H7 (cell line): ENCODE results near the gene ALDH5A1. TPM values are rescaled to one million over a fixed set of nuclear protein-coding genes. Genes with fewer than 3 reads are reported as not detected.
A peak's percentile ranks its signal among the peaks of the same experiment; 100 is the strongest.

Source experiments
- DNase-seq: peaks from one replicate; pipeline ENCODE4 v3.0.0; 2012
- H3K27me3 ChIP-seq: 2 replicates; pipeline ENCODE4 v1.6.0; 2011; ENCODE audit warnings: mild to moderate bottlenecking, low read length; ENCODE audit not compliant: control insufficient read depth, insufficient read depth
- H3K36me3 ChIP-seq: replicated peaks from 2 replicates; pipeline ENCODE4 v1.5.1; 2011; ENCODE audit warnings: low read length; ENCODE audit not compliant: control insufficient read depth, insufficient read depth
- H3K4me3 ChIP-seq: 2 replicates; pipeline ENCODE4 v1.5.1; 2011; ENCODE audit warnings: low read depth, mild to moderate bottlenecking, control low read depth, low read length, moderate library complexity; ENCODE audit not compliant: insufficient read depth
- total RNA-seq: library from RNA; depleted of rRNA; stranded (reverse); fragments of >200 nt; shearing (Covaris generic); gene quantifications from 2 replicates; pipeline ENCODE4 v1.2.3, GENCODE V29; 2014

The ALDH5A1 gene
- total RNA-seq, 1 experiment from 2014 or later: 1.5 TPM

DNA sequence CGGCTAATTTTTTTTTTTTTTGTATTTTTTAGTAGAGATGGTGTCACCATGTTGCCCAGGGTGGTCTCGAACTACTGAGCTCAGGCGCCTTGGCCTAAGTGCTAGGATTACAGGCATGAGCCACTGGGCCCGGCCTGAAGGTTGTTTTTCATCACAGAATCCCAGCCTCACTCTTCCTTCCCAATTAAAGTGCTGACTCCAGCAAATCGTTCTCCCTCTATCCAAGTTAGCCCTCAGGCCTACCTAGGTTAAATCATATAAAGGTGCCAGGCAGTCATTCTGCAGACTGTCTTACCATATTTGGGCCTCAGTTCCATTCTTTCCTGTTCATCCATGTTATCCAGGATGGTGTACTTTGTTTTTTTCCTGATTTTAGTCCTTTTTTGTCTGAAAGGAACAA is 56.4 kb downstream of the ALDH5A1 start:
- no peaks in the 10 kb centered on the region for H3K36me3 ChIP-seq
- no peak for DNase-seq
- no peak overlapping the region for H3K4me3 ChIP-seq
- no peaks in the 10 kb centered on the region for H3K27me3 ChIP-seq

DNA sequence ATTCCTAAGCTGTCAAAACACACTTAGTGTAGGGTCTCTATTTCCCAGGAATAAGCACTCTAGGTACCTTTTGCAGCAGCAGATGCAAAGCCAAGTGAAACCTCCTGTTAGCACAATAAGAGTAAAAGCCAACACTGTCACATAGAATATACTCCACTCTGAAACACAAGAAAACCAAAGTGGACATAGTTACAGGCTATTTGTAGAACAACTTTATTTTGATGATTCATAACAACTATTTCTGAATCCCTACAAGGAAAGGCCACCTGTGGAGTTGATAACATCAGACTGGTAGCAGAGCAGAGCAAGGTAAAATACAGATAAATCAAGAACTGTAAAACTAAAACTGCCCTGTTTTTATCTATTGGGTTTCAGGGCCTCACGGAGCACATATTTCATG is 59.7 kb downstream of the ALDH5A1 start:
- DNase-seq: no peak
- H3K4me3 ChIP-seq: no peak overlapping the region
- H3K36me3 ChIP-seq: no peaks in the 10 kb centered on the region
- H3K27me3 ChIP-seq: no peaks in the 10 kb centered on the region

DNA sequence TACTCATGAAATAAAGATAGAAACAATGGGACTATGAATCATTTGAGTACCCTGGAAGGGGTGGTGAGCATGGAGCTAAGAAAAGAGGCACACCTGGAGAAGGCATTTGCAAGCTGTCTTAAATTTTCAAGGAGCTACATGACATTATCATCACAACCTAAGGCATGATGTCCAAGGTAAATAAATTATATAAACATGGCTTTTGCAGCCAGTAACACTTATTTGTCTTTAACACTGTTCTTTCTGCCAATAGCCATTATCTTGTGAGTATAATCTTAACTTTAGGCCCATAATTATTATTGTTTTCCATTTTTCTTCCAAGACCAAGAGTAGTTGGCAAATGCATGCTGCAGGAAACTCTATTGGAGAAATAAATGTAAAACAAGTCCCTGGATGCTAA is 63.7 kb downstream of the ALDH5A1 start:
- no peak for DNase-seq
- no peaks in the 10 kb centered on the region for H3K36me3 ChIP-seq
- H3K27me3 ChIP-seq: no peaks in the 10 kb centered on the region
- H3K4me3 ChIP-seq: no peak overlapping the region

DNA sequence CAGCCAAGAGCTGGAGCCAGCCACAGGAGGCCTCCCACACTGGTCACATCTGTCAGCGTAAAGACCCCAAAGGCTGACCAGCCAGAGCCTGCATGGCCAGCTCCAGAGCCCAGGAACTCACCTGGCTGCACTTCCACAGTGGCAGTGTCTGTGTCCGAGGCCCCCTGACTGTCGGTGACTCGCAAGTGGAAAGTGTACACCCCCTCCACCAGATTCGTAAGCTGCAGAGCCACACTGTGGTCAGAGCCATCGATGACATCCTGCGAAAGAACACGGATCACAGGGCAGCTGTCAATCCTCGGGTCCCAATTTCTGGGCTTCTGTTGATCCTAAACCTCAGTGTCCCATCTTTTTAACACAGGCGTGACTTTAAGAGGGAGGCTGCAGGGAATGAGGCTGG is 69.3 kb downstream of the ALDH5A1 start:
- peak; percentile 19 for DNase-seq
- Histone ChIP-seq H3K27me3 (no peaks in the 10 kb centered on the region), H3K4me3 (no peak overlapping the region), H3K36me3 (no peaks in the 10 kb centered on the region)

DNA sequence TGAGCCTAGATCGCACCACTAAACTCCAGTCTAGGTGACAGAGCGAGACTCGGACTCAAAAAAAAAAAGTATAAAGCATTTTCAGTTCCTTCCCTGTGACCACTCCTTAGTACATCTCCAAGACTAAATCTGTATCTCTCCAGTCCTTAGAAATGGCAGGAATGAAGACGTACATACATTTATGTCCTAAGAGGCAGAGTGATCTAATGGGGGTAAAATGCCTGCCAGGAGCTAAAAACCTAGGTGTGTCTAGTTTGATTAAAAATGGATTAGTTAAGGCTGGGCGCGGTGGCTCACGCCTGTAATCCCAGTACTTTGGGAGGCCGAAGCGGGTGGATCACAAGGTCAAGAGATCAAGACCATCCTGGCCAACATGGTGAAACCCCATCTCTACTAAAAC is 70.4 kb downstream of the ALDH5A1 start:
- H3K27me3 ChIP-seq: no peaks in the 10 kb centered on the region
- H3K4me3 ChIP-seq: no peak overlapping the region
- H3K36me3 ChIP-seq: no peaks in the 10 kb centered on the region
- DNase-seq: no peak

DNA sequence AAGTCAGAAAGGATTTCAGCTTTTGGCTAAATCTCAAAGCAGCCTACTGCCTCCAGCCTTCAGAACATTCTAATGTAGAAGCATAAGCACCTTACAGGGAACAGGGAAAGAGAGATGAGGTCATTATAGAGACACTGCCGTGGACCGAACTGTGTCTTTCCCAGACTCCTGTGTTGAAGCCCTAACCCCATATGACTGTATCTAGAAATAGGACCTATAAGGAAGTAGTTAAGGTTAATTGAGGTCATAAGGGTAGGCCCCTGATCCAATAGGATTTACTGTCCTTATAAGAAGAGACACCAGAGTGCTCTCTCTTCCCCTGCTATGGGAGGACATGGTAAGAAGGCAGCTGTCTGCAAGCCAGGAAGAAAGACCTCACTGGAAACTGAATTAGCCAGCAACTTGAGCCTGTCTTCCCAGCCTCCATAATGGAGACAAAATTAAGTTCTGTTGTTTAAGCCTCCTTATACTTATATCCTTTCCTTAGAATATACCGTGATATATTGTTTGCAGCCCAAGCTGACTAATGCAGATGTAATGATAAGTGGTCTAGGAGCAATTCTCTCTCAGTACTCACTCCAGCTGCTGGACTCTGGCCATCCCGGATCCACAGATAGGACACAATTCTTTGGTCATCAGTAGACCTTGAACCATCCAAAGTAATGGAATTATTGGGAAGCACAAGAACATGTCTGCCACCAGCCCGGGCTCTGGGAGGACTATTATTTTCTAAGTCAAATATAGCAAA is 71.4 kb downstream of the ALDH5A1 start:
- DNase-seq: no peak
- no peak overlapping the region for H3K4me3 ChIP-seq
- no peaks in the 10 kb centered on the region; the same call in 1 of the 2 replicates for H3K27me3 ChIP-seq
- no peaks in the 10 kb centered on the region for H3K36me3 ChIP-seq

DNA sequence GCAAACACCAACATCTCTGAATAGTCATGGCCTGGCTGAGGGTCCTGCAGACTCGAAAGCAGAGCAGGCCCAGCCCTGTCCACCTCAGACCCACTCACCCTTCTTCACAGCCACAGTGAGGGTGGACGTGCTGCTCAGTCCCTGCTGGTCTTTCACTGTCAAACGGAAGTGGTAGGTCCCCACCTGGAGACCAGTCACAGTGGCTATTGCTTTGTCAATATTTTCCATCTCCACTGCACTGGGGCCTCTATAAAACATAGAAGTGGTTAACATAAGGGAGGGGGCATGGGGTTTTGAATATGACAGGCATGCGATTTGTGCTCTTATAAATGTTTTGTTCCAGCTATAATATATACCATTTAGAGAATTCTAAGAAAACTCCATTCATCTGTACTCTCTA is 73.9 kb downstream of the ALDH5A1 start:
- no peaks in the 10 kb centered on the region for H3K36me3 ChIP-seq
- no peak overlapping the region for H3K4me3 ChIP-seq
- no peak for DNase-seq
- no peaks in the 10 kb centered on the region; the same call in 1 of the 2 replicates for H3K27me3 ChIP-seq

DNA sequence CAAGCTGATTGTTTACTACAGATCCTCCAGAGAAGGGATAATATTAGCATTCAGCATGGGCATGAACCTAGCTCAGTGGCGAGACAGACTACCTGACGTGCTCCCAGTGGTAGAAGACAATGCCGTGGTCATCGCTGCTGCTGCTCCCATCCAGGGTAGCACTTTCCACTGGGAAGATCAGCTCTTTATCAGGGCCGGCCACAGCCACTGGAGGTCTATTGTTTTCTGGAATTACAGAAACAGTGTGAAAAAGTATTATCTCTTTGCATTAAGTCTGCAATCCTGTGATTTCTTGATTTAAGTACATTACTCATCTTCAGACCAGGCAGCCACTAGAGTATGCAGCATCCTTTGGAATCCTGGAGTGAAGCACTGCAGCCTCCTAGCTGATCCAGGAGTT is 75.0 kb downstream of the ALDH5A1 start:
- Histone ChIP-seq H3K4me3 (no peak overlapping the region), H3K27me3 (no peaks in the 10 kb centered on the region; the same call in 1 of the 2 replicates), H3K36me3 (no peaks in the 10 kb centered on the region)
- no peak for DNase-seq

DNA sequence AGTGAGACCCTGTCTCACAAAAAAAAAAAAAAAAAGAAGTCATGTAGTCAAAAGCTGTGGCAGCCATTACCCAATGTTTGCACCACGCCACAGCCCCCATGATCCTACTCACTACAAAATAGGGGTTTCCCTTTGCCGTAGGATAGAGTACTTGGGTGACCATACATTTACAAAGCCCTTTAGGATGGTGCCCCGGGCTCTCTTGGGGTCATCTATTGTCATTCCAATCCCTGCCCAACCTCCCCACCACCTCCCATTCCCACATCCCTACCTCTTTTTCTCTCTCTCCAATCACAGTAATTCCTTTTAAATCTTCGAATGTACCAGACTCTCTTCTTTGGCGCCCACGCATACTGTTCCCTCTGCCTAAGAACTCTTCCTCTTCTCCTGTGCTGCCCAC is 76.6 kb downstream of the ALDH5A1 start:
- Histone ChIP-seq H3K4me3 (no peak overlapping the region), H3K36me3 (no peaks in the 10 kb centered on the region), H3K27me3 (no peaks in the 10 kb centered on the region; the same call in 1 of the 2 replicates)
- DNase-seq: peak; percentile 19

DNA sequence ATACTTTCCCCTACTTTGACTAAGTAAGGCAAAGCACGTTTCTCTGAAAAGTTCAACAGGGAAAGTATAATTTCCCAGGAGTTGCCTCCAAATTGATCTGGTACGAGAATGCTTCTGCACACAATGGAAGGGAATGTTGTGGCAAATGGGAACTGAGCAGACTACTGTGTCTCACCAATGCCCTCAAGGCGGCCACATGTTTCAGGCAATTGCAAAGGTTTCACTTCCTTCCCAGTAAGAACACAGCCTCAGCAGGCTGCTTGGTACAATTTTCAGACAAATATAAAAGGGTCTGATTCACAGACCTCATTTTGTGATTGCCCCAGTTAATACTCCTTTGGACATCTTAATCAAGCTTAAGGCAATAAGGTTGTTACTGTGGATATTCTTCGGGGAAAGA is 80.0 kb downstream of the ALDH5A1 start:
- Histone ChIP-seq H3K36me3 (no peaks in the 10 kb centered on the region), H3K4me3 (no peak overlapping the region), H3K27me3 (no peaks in the 10 kb centered on the region; the same call in 1 of the 2 replicates)
- no peak for DNase-seq

DNA sequence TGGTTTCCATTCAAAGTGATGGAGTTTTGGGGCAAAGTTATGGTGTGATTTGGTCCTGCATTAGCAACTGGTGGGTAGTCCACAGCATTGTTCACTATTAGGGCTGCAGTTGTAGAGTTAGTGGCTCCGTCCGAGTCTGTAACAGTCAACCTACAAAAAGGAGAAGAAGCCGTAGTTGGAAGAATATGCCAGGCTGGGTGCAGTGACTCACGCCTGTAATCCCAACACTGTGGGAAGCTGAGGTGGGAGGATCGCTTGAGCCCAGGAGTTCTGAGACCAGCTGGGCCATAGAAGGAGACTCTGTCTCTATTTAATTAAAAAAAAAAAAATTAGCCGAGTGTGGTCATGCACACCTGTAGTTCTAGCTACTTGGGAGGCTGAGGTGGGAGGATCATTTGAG is 81.7 kb downstream of the ALDH5A1 start:
- no peak overlapping the region for H3K4me3 ChIP-seq
- DNase-seq: no peak
- H3K36me3 ChIP-seq: no peaks in the 10 kb centered on the region
- H3K27me3 ChIP-seq: no peaks in the 10 kb centered on the region

DNA sequence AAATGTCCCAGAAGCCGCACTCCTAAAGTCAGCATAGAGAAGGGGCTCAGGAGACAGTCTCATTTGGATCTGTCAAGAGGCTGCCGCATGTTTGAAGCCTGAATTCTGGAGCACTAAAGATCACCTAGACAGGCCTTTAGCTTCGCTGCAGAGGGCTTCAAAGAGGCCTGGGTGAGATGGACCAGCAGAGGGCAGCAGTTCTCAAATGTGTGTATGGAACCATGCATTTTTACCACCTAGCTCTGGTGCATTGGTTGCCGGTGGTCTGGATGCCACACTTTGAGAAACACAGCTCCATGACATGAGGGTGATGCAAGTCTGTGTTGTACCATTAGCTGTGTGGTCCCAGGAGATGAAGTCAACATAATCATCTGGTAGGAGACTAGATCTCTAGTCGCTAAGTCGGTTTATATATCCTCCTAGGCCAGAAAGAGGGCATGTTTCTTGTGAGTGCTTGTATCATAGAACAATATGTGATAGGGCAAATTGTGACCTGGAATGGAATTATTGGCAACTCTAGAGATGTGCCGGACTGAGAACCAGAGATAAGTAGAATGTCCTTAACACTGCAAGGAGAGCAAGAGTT is 86.4 kb downstream of the ALDH5A1 start:
- H3K27me3 ChIP-seq: no peaks in the 10 kb centered on the region
- no peak for DNase-seq
- H3K4me3 ChIP-seq: no peak overlapping the region
- no peaks in the 10 kb centered on the region for H3K36me3 ChIP-seq

DNA sequence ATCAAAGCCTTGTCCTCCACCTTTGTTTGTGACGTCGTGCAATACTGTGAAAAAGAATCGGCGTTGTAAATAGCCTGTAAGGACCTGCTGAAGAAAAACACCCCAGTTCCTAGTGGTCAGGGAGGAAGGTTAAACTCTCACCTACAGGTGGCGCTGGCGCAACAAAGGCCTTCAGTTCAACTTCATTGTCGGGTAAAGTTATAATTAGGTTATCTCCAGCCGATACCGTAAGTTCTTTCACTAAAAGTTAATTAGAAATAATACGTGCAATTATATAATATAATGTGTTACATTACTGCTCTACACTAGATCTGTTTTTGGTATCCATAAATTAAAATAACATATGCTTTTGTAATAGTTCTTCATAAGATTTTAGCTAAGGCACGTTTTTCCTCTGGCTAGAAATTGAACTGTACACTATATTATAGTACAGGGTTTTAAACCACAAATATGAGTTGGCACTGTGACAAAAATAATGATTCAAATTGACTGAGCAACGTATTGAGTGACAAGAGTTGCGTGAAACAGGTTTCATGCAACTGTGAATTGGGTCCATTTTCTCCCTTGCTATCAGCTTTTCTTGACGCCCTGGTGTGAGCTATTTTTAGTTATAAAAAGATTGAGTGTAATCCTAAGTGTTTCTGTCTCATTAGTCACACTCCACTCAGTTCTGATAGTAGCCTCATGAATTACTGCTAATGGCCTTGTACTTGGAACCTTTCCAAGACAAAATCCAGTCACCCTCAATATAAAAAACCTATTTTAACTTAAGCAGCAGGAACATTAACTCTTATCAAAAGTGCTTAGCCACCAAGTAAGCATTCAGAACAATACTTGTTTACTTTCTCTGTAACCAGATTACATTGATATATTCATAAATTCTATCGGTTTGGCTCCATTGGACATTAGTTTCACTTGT is 89.0 kb downstream of the ALDH5A1 start:
- no peaks in the 10 kb centered on the region for H3K27me3 ChIP-seq
- no peak overlapping the region for H3K4me3 ChIP-seq
- no peaks in the 10 kb centered on the region for H3K36me3 ChIP-seq
- no peak for DNase-seq

DNA sequence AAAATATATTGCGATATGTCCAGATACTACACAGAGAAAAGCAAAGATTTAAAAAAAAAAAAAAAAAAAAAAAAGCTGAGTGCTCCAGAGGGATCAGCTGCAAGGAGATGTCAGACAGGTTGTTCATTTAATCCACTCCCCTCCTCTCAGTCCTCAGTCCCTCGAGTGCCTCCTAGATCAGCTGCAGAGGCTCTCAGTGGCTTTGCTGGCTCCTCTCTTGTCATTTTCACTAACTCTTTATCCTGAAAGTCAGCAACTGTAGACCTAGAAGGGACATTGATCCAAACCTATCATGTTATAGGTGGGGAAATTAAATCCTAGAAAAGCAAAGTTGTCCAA is 89.6 kb downstream of the ALDH5A1 start:
- Histone ChIP-seq H3K27me3 (no peaks in the 10 kb centered on the region), H3K36me3 (no peaks in the 10 kb centered on the region), H3K4me3 (no peak overlapping the region)
- DNase-seq: no peak
